CD4-positive, alpha-beta T cell treated with Interleukin-6 for 4 hours (primary cell): ENCODE results near the gene SHROOM2.
"Not testable (repeated sequence)": the region's sequence is repeated elsewhere in the genome, so short reads cannot be mapped to it uniquely, and the experiment has no call there.

ENCODE experiments used
- DNase-seq: peaks from one replicate; pipeline ENCODE4 v3.0.0-alpha.2; 2020; ENCODE audit warnings: mixed read lengths

SHROOM2 gene

GRCh38 chrX:9784332-9784731 is 1.9 kb upstream of the SHROOM2 start:
- no peak for DNase-seq

- no peak for DNase-seq
These were observed 830 bp upstream of the SHROOM2 start for GRCh38 chrX:9785254-9785943.

- DNase-seq: no peak
These were observed 788 bp downstream of the SHROOM2 start for GRCh38 chrX:9786798-9787635.

GRCh38 chrX:9788911-9789310 is 2.7 kb downstream of the SHROOM2 start:
- DNase-seq: no peak

GRCh38 chrX:9789555-9789954 is 3.3 kb downstream of the SHROOM2 start:
- no peak for DNase-seq

GRCh38 chrX:9790866-9791265 is 4.6 kb downstream of the SHROOM2 start:
- no peak for DNase-seq

GRCh38 chrX:9794495-9794894 is 8.3 kb downstream of the SHROOM2 start:
- no peak for DNase-seq

- DNase-seq: no peak
These were observed 11.4 kb downstream of the SHROOM2 start for GRCh38 chrX:9797384-9798360.

- DNase-seq: no peak
These were observed 16.5 kb downstream of the SHROOM2 start for GRCh38 chrX:9802737-9803136.

GRCh38 chrX:9804444-9804843 is 18.2 kb downstream of the SHROOM2 start:
- DNase-seq: no peak

GRCh38 chrX:9805956-9806355 is 19.7 kb downstream of the SHROOM2 start:
- no peak for DNase-seq

- no peak for DNase-seq
These were observed 21.3 kb downstream of the SHROOM2 start for GRCh38 chrX:9807355-9808182.

- DNase-seq: not testable (repeated sequence)
These were observed 23.6 kb downstream of the SHROOM2 start for GRCh38 chrX:9809876-9810275.

GRCh38 chrX:9811086-9811485 is 24.9 kb downstream of the SHROOM2 start:
- not testable (repeated sequence) for DNase-seq

- DNase-seq: no peak
These were observed 30.0 kb downstream of the SHROOM2 start for GRCh38 chrX:9816084-9816700.

GRCh38 chrX:9821572-9821971 is 35.3 kb downstream of the SHROOM2 start:
- DNase-seq: no peak

- DNase-seq: no peak
These were observed 38.3 kb downstream of the SHROOM2 start for GRCh38 chrX:9824554-9824953.

GRCh38 chrX:9825129-9825790 is 39.0 kb downstream of the SHROOM2 start:
- DNase-seq: no peak

GRCh38 chrX:9825966-9826365 is 39.7 kb downstream of the SHROOM2 start:
- no peak for DNase-seq

GRCh38 chrX:9829308-9830267 is 43.4 kb downstream of the SHROOM2 start:
- no peak for DNase-seq
